Measurements from ENCODE around the gene SLC35G6.
"Not testable (repeated sequence)": the region's sequence is repeated elsewhere in the genome, so short reads cannot be mapped to it uniquely, and the experiment has no call there.

Gene SLC35G6

DNA sequence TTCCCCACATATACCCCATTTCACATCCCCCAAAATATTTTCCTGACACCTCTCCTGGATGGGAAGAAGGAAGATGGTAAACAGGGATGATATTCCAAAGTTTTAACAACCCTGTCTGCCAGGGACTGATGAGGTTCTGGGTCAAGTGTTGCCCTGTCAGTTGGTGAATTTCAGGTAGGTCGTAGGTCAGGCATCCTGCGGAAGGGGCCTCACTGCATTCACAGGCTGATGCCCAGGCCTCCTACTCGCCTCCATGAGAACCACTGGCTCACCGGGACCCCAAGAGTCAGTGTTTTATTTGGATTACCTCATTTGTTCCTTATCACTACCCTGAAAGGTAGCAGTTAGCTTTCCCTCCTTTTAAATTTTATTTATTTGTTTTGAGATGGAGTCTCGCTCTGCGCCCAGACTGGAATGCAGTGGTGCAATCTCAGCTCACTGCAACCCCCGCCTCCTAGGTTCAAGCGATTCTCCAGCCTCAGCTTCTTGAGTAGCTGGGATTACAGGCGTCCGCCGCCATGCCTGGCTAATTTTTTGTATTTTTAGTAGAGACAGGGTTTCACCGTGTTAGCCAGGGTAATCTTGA, 12.3 kb upstream of the SLC35G6 start:
- no peak overlapping the region for H3K4me3 ChIP-seq
- no peak overlapping the region for H3K4me2 ChIP-seq
- TF ChIP-seq Cebpa-rat (IDR thresholded peaks at IDR 0.05) = no peak
- no peak overlapping the region for H3K27ac ChIP-seq
- H3K27me3 ChIP-seq = no peaks in the 10 kb centered on the region
- H3K36me3 ChIP-seq = peaks cover 64% of the 10 kb centered on the region
- no peaks in the 10 kb centered on the region for H3K9me3 ChIP-seq
- H4K20me1 ChIP-seq = peaks cover 83% of the 10 kb centered on the region
- H3K4me1 ChIP-seq = peaks cover 51% of the 10 kb centered on the region
- no peak overlapping the region for H3K9ac ChIP-seq

DNA sequence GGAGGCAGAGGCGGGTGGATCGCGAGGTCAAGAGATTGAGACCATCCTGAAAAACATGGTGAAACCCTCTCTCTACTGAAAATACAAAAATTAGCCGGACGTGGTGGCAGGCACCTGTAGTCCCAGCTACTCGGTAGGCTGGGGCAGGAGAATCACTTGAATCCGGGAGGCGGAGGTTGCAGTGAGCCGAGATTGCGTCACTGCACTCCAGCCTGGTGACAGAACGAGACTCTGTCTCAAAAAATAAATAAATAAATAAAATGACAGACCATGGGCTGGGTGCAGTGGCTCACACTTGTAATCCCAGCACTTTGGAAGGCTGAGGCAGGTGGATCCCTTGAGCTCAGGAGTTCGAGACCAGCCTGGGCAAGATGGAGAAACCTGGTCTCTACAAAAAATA, 11.4 kb upstream of the SLC35G6 start:
- Histone ChIP-seq H3K4me1 (peaks cover 51% of the 10 kb centered on the region), H4K20me1 (peaks cover 92% of the 10 kb centered on the region)
- not testable (repeated sequence) for H3K4me2 ChIP-seq

DNA sequence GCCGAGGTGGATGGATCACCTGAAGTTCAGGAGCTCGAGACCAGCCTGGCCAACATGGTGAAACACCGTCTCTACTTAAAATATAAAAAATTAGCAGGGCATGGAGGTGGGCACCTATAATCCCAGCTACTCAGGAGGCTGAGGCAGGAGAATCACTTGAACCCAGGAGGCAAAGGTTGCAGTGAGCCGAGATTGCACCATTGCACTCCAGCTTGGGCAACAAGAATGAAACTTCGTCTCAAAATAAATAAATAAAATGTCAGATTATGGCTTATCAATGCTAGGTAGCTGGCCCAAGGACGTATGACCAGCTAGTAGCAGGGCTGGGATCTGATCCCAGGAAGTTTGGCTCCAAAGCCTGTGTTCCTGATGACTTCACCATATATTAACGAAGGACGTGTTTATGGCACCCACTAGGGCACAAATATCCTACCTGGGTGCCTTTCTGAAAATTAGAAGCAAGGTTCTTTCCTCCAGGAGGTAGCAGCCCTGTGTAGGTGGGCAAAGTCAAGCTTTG, 10.7 kb upstream of the SLC35G6 start:
- H3K9ac ChIP-seq, H3K4me3 ChIP-seq, H3K27ac ChIP-seq, H3K4me2 ChIP-seq, H3K27me3 ChIP-seq, H3K9me3 ChIP-seq: not testable (repeated sequence)
- Histone ChIP-seq H4K20me1 (peaks cover 99% of the 10 kb centered on the region), H3K36me3 (peaks cover 54% of the 10 kb centered on the region), H3K4me1 (peaks cover 51% of the 10 kb centered on the region)

More for the DNA sequence above, 11.4 kb upstream of the SLC35G6 start:
- not testable (repeated sequence) for H3K9me3 ChIP-seq, H3K27ac ChIP-seq, H3K9ac ChIP-seq, H3K4me3 ChIP-seq, H3K27me3 ChIP-seq
- H3K36me3 ChIP-seq = peaks cover 58% of the 10 kb centered on the region

DNA sequence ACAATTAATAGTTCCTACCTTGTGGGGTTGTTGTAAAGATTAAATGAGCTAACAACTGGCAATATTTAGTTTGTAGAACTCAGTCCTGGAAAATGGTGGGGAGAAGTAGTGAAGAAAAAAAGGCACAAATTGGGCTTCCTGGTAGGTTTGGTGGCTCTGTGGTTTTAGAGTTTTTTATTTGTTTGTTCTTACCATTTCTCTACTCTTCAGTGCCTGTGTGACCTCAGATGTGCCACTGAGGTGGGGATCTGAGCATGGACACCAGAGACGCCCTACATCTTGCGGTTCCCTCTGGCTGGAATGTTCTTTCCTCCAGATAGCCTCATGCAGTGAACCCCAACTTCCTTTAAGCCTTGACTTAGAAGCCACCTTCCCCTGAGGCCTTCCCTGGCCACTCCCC, 9.5 kb upstream of the SLC35G6 start:
- H3K4me2 ChIP-seq = peak overlapping the region; percentile 38; the same call in 1 of the 2 replicates
- H3K9me3 ChIP-seq = no peaks in the 10 kb centered on the region
- no peak overlapping the region for H3K27ac ChIP-seq
- peaks cover 100% of the 10 kb centered on the region for H4K20me1 ChIP-seq
- peaks cover 59% of the 10 kb centered on the region for H3K4me1 ChIP-seq
- peaks cover 54% of the 10 kb centered on the region for H3K36me3 ChIP-seq
- no peak overlapping the region for H3K9ac ChIP-seq
- no peak overlapping the region for H3K4me3 ChIP-seq
- H3K27me3 ChIP-seq = no peaks in the 10 kb centered on the region
- TF ChIP-seq Cebpa-rat (IDR thresholded peaks at IDR 0.05) = no peak

DNA sequence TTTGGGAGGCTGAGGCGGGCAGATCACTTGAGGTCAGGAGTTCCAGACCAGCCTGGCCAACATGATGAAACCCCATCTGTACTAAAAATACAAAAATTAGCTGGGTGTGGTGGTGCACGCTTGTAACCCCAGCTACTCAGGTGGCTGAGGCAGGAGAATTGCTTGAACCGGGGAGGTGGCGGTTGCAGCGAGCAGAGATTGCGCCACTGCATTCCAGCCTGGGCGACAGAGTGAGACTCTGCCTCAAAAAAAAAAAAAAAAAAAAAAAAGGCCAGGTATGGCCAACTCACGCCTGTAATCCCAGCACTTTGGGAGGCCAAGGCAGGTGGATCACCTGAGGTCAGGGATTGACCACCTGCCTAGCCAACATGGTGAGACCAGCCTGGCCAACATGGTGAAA, 6.5 kb upstream of the SLC35G6 start:
- H3K27me3 ChIP-seq, H3K4me2 ChIP-seq, H3K4me3 ChIP-seq, H3K9ac ChIP-seq, H3K9me3 ChIP-seq, H3K27ac ChIP-seq: not testable (repeated sequence)
- Histone ChIP-seq H3K4me1 (peaks cover 58% of the 10 kb centered on the region), H4K20me1 (peaks cover 90% of the 10 kb centered on the region), H3K36me3 (peaks cover 33% of the 10 kb centered on the region; the same call in 1 of the 2 replicates)

DNA sequence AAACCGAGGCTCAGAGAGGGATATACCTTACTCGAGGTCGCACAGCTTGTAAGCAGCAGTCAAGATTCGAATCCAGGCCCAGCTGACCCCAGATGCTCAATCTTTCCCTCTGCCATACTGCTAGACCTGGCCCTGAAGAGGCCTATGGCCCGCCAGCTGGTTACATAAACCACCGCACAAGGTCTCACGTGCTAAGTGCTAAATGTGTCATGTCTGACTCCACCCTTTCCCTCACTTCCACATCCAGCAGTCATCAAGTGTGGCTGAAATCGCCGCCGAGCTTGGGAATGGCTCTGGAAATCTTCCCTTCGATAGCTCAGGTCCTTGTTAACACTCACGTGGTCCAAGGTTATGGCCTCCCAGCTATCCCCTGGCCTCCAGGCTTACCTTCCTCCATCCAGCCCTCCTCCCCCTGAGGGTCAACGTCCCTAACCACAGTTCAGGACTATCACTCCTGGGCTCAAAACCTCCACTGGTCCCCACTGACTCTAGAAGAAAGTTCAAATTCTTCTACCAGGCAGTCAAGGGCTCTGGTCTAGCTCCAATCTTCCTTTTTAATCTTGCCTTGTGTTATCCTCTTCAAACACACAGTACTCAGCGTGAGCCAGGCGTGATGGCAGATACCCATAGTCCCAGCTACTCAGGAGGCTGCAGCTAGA, 5.4 kb upstream of the SLC35G6 start:
- H3K4me2 ChIP-seq = peak overlapping the region; percentile 80; the same call in 1 of the 2 replicates
- H4K20me1 ChIP-seq = peaks cover 78% of the 10 kb centered on the region
- no peak overlapping the region for H3K4me3 ChIP-seq
- no peak overlapping the region for H3K9ac ChIP-seq
- H3K36me3 ChIP-seq = peaks cover 27% of the 10 kb centered on the region; the same call in 1 of the 2 replicates
- H3K27ac ChIP-seq = no peak overlapping the region
- peaks cover 70% of the 10 kb centered on the region for H3K4me1 ChIP-seq
- H3K27me3 ChIP-seq = no peaks in the 10 kb centered on the region
- TF ChIP-seq Cebpa-rat (IDR thresholded peaks at IDR 0.05) = no peak
- H3K9me3 ChIP-seq = no peaks in the 10 kb centered on the region

DNA sequence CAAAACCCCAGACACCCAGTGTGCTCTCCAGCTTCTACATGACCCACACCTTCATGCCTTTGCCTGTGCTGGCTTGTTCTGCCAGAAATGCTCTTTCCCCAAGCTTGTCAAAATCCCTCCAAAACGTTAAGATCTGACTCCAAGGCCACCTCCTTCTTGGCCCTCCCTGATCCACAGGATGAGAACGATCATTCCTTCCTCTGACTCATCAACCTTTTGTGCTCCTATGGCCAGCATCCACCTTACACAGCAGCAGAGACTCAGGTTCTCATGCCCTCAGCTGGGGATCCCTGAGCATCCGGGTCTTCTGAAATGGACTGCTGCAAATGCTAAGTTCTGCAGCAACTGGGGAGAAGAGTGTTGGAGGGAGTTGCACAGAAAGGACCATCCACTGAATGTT, 4.8 kb upstream of the SLC35G6 start:
- H3K4me2 ChIP-seq = peak overlapping the region; percentile 80
- peaks cover 25% of the 10 kb centered on the region; the same call in 1 of the 2 replicates for H3K36me3 ChIP-seq
- no peak overlapping the region for H3K4me3 ChIP-seq
- H3K27me3 ChIP-seq = no peaks in the 10 kb centered on the region
- peaks cover 73% of the 10 kb centered on the region for H3K4me1 ChIP-seq
- TF ChIP-seq Cebpa-rat (IDR thresholded peaks at IDR 0.05) = no peak
- H3K27ac ChIP-seq = no peak overlapping the region
- H3K9me3 ChIP-seq = no peaks in the 10 kb centered on the region
- H3K9ac ChIP-seq = no peak overlapping the region; the same call in 1 of the 2 replicates
- H4K20me1 ChIP-seq = peaks cover 72% of the 10 kb centered on the region

DNA sequence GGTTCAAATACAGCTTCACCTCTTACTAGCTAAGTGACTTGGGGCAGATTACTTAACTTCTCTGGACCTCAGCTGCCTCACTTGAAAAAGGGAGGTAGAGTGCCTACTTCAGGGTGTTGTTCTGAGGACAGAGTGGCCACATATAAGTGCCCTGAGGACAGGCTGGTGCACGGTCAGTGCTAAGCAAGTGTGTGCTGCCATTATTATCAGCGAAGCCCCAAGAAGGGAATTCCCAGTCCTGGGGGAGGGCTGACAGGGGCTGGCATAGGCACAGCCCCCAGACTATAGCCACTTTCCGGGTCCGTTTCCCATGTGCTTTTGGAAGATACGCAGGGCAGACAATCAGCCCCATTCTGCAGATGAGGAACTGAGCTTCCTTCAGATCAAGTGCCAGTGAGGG, 4.3 kb upstream of the SLC35G6 start:
- Histone ChIP-seq H3K4me2 (peak overlapping the region; percentile 80), H3K9ac (no peak overlapping the region; the same call in 1 of the 2 replicates), H4K20me1 (peaks cover 68% of the 10 kb centered on the region), H3K27me3 (no peaks in the 10 kb centered on the region), H3K4me1 (peaks cover 73% of the 10 kb centered on the region), H3K4me3 (no peak overlapping the region), H3K27ac (no peak overlapping the region), H3K36me3 (peaks cover 25% of the 10 kb centered on the region; the same call in 1 of the 2 replicates), H3K9me3 (no peaks in the 10 kb centered on the region)
- TF ChIP-seq Cebpa-rat (IDR thresholded peaks at IDR 0.05) = no peak

DNA sequence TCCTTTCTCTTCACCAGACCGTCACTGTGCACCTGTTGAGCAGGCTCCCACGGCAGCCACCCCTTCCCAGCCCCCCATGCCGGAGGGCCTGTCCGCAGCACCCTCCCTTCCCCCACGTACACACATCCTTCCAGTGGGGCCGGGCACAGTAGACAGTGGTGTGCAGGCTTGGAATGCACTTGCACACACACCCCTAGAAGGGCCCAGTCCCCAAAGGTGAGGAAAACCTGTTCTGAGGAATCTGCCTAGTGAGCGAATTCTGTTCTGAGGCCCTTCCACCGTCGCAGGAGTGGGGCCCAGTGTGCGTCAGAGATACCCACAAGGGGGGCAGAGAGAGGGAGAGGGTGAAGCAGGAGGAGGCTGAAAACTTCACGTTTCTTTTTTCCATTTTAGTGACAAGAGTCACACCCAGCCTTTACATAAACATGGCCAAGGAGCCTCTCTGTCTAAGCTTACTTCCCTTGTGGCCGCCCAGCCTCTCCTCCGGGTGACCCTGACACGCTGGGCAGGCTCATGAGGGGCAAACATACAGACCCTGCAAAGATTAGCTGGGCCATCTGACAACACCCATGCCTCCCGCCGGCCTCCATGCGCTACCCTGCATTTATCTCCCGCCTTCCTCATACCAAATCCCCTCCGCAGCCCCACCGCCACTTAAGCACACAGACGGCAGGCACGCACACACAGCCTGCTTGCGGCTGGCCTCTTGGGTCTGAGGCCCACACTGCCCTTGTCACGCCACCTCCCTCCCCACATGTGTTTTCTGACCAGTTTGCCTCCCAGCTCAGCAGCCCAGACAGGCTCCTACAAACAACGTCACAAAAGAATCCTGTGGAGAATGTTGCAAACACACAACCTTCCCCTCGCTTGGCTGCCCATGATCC, 3.6 kb upstream of the SLC35G6 start:
- Histone ChIP-seq H4K20me1 (peaks cover 61% of the 10 kb centered on the region), H3K4me1 (peaks cover 73% of the 10 kb centered on the region), H3K27ac (peak overlapping the region; percentile 98; the same call in 1 of the 2 replicates), H3K27me3 (no peaks in the 10 kb centered on the region), H3K36me3 (peaks cover 25% of the 10 kb centered on the region; the same call in 1 of the 2 replicates), H3K4me2 (peak overlapping the region; percentile 80), H3K9me3 (no peaks in the 10 kb centered on the region), H3K9ac (peak overlapping the region; percentile 95), H3K4me3 (peak overlapping the region; percentile 96)
- TF ChIP-seq Cebpa-rat (IDR thresholded peaks at IDR 0.05) = no peak

All from BLaER1 (cell line).